ENCODE data around the gene ARRB1. TPM values are rescaled to one million over a fixed set of nuclear protein-coding genes. Genes with fewer than 3 reads are reported as not detected.

ARRB1 gene
- total and polyA plus RNA-seq, 4 donors, result 39.8 to 145 (median 55.2) TPM

DNA sequence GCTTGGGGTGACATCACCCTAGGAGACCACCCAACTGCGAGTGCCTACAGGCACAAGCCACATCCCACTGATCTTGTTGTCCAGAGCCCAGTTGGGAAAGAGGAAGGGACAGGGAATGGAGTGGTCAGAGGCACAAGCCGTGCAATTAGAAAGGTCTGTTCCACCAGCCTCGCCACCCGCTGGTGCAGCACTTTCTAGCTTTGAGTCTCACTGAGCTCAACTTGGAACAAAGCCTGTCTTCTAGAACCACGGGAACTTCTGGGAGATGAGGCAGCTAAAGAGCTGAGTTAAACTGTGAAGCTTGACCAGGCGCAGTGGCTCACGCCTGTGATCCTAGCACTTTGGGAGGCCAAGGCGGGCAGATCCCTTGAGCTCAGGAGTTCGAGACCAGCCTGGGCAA is 81.6 kb downstream of the ARRB1 start:
- WGBS, 2 donors, result 95 to 97% methylated on average over 9 of the region's 9 CpGs
- no peak for ATAC-seq (ENCODE audit: insufficient read depth, low FRiP score)
- Histone ChIP-seq H3K4me3 (no peak overlapping the region), H3K9me3 (ENCODE audit: control insufficient read depth in 4 of 4, insufficient read depth in 3 of 4, low read length in 3 of 4) (no peaks in the 10 kb centered on the region), H3K36me3 (ENCODE audit: control insufficient read depth in 4 of 4, insufficient read depth in 4 of 4, low read length in 4 of 4) (peaks cover 3 to 68% (median 31%) of the 10 kb centered on the region in 4 donors), H3K9ac (ENCODE audit: insufficient read depth in 1 of 2, low read length in 2 of 2) (no peak overlapping the region), H3K4me1 (ENCODE audit: control insufficient read depth in 5 of 5, insufficient read depth in 5 of 5, low read length in 5 of 5) (no peaks in the 10 kb centered on the region), H3K27ac (ENCODE audit: low read depth in 1 of 2, low read length in 1 of 2) (no peak overlapping the region), H3K27me3 (ENCODE audit: control insufficient read depth in 3 of 3, insufficient read depth in 3 of 3, low read length in 2 of 3) (no peaks in the 10 kb centered on the region)
- TF ChIP-seq, protein P1, sequence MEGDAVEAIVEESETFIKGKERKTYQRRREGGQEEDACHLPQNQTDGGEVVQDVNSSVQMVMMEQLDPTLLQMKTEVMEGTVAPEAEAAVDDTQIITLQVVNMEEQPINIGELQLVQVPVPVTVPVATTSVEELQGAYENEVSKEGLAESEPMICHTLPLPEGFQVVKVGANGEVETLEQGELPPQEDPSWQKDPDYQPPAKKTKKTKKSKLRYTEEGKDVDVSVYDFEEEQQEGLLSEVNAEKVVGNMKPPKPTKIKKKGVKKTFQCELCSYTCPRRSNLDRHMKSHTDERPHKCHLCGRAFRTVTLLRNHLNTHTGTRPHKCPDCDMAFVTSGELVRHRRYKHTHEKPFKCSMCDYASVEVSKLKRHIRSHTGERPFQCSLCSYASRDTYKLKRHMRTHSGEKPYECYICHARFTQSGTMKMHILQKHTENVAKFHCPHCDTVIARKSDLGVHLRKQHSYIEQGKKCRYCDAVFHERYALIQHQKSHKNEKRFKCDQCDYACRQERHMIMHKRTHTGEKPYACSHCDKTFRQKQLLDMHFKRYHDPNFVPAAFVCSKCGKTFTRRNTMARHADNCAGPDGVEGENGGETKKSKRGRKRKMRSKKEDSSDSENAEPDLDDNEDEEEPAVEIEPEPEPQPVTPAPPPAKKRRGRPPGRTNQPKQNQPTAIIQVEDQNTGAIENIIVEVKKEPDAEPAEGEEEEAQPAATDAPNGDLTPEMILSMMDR (IDR thresholded peaks at IDR 0.05; ENCODE audit: control extremely low read depth, extremely low read depth), result no peak
- no peak for DNase-seq

DNA sequence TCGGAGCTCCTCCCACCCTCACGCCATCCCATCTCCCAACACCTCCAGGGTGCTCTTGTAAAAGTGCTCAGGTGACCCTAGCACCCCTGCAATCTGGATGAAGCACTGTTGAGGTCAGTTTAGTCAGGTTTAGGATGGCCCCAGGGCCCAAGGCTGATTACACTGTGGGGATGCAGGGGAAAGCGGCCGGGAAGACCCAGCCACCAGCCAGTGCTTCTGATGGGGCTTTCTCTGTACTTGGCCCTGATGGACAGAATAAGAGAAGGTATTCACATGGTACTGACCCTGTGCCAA is 82.1 kb downstream of the ARRB1 start:
- Histone ChIP-seq H3K4me1 (ENCODE audit: control insufficient read depth in 5 of 5, insufficient read depth in 5 of 5, low read length in 5 of 5) (no peaks in the 10 kb centered on the region), H3K9ac (ENCODE audit: insufficient read depth in 1 of 2, low read length in 2 of 2) (no peak overlapping the region), H3K27ac (ENCODE audit: low read depth in 1 of 2, low read length in 1 of 2) (no peak overlapping the region), H3K9me3 (ENCODE audit: control insufficient read depth in 4 of 4, insufficient read depth in 3 of 4, low read length in 3 of 4) (no peaks in the 10 kb centered on the region), H3K4me3 (no peak overlapping the region), H3K27me3 (ENCODE audit: control insufficient read depth in 3 of 3, insufficient read depth in 3 of 3, low read length in 2 of 3) (no peaks in the 10 kb centered on the region), H3K36me3 (ENCODE audit: control insufficient read depth in 4 of 4, insufficient read depth in 4 of 4, low read length in 4 of 4) (peaks cover 3 to 68% (median 31%) of the 10 kb centered on the region in 4 donors)
- DNase-seq (no peak), ATAC-seq (ENCODE audit: insufficient read depth, low FRiP score) (no peak)
- 94 to 96% methylated on average over 4 of the region's 4 CpGs for WGBS, 2 donors
- TF ChIP-seq, protein P1 (IDR thresholded peaks at IDR 0.05; ENCODE audit: control extremely low read depth, extremely low read depth), result no peak

DNA sequence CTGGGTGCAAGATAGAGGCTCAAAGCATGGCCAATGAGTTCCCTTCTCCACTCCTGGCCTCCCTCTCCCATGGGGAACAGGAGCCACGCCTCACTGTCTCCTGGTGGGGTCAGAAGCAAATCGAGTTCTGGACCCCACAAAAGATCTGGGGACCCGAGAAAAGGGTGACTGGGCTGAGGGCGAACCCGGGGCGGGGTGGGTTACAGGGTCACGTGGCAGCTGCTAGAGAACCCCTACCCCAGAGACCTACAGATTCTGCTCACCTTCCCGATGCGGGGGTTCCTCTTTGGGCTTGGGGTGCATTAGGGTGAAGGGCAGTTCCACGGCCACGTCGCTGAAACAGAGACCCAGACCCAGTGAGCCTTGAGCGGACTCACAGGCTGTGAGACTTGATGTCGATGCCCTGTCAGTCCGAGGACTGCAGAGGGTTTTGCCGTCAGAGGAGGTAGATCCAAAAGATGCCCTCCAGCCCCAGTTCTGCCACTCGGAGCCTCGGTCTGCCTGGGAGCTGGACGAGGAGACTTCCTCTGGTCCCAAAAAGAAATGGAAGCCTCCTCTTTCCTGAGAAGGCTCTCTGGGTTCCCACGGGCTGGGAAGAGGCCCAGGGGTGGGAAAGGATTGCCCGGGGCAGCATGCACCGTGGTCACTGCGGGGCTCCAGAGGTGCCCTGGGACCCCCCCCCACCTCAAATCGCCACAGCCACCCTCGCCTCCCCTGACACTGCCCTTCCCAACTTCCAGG is 82.7 kb downstream of the ARRB1 start:
- Histone ChIP-seq H3K36me3 (ENCODE audit: control insufficient read depth in 4 of 4, insufficient read depth in 4 of 4, low read length in 4 of 4) (peaks cover 3 to 64% (median 26%) of the 10 kb centered on the region in 4 donors), H3K9ac (ENCODE audit: insufficient read depth in 1 of 2, low read length in 2 of 2) (no peak overlapping the region), H3K4me3 (no peak overlapping the region), H3K27ac (ENCODE audit: low read depth in 1 of 2, low read length in 1 of 2) (no peak overlapping the region), H3K27me3 (ENCODE audit: control insufficient read depth in 3 of 3, insufficient read depth in 3 of 3, low read length in 2 of 3) (no peaks in the 10 kb centered on the region), H3K4me1 (ENCODE audit: control insufficient read depth in 5 of 5, insufficient read depth in 5 of 5, low read length in 5 of 5) (no peaks in the 10 kb centered on the region), H3K9me3 (ENCODE audit: control insufficient read depth in 4 of 4, insufficient read depth in 3 of 4, low read length in 3 of 4) (no peaks in the 10 kb centered on the region)
- TF ChIP-seq, protein P1 (IDR thresholded peaks at IDR 0.05; ENCODE audit: control extremely low read depth, extremely low read depth), result no peak
- 93 to 96% methylated on average over 25 of the region's 25 CpGs for WGBS, 2 donors
- ATAC-seq (ENCODE audit: insufficient read depth, low FRiP score), result no peak
- peak in 1 of 3 donors; percentile 12 for DNase-seq
